D341Med (cell line): ENCODE measurements around the gene FIBP.
A peak's percentile ranks its signal among the peaks of the same experiment; 100 is the strongest.
"Not testable (repeated sequence)": the region's sequence is repeated elsewhere in the genome, so short reads cannot be mapped to it uniquely, and the experiment has no call there.

ENCODE experiments used
- DNase-seq: peaks from one replicate; pipeline ENCODE4 v3.0.0; 2012; ENCODE audit warnings: low spot score

FIBP gene

DNA sequence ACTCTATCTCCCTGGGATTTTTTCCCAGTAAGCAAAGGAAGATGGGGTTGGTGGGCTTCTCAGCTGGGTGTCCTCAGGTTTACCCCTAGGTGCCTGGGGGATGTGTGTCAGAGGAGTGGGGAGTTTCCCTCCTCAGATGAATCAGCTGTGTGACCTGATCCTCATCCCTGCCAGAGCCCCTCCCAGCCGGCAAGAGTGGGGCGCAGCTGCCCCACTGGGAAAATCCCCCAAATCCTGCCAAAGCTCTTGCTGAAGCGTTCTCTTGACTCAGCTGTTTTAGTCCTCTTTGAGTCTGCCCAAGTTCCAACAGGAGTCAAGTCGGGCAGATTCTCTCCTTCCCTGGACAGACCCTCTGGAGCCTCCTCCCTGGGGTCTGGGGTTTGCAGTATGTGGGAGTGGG lies 24.6 kb upstream of the FIBP start:
- no peak for DNase-seq

DNA sequence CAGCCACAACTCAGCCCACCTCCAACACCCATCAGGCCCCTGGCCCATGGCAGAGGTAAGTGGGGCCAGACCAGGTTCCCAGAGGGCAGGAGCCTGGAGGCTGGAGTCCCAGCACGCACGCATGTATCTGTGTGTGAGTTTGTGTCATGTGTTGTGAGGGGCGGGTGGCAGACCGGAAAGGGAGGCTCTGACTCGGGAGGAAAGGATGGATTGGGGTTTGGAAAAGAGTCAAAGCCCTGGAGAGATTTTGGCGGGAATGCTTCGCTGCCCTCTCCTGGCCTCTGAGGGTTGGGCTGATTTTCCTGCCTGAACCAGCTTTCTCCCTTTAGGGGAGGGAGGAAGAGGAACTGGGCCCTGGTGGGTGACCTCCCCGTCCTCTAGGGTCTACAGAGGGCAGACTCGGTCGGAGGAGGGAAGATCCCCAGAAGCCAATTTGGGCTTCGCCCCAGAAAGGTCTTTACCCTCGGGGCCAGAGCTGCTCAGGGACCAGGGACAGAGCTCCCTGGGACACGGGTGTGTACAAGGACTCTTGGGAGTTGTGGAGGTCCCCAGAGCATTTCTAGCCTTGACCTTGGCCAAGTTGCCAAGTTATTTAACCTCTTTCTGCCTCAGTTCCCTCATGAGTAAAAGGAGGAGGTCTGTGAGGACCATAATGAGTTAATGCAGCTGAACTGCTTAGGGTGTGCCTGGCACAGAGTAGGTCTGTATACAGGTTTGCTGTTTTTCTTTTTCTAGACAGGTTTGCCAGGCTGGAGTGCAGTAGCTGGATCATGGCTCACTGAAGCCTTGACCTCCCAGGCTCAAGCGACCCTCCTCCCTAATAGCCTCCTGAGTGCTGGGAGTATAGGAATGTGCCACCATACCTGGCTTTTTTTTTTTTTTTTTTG lies 23.7 kb upstream of the FIBP start:
- peak; percentile 71 for DNase-seq

DNA sequence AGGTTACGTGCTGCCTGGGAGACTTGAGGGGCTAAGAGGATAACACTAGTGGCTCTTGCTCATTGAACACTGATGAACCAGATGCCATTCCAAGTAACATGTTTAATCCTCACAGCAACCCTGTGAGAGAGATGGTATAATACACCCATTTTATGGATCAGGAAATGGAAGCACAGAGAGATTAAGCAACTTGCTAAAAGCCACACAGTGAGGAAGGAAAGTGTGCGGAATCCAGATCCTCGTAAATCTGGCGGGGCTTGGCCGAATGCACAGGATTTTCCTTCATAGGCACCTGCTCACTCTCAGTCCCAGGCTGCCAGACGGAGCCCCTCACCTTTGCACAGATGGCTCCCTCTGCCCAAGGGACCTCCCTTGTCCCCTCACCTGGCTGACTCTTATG lies 19.6 kb upstream of the FIBP start:
- DNase-seq: no peak

DNA sequence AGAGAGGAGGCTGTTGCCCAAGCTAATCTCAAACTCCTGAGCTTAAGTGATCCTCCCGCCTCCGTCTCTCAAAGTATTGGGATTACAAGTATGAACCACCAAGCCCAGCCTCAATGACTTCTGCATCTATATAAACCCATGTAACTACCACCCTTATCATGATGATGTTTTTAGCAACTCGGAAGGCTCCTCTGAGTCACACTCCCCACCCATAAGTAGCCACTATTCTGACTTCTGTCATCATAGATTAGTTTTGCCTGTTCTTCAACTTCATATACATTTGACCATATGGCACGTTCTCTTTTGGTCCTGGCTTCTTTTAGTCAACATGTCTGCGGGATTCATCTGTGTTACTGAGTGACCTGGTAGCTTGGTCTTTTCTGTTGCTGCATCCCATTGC lies 18.3 kb upstream of the FIBP start:
- no peak for DNase-seq

DNA sequence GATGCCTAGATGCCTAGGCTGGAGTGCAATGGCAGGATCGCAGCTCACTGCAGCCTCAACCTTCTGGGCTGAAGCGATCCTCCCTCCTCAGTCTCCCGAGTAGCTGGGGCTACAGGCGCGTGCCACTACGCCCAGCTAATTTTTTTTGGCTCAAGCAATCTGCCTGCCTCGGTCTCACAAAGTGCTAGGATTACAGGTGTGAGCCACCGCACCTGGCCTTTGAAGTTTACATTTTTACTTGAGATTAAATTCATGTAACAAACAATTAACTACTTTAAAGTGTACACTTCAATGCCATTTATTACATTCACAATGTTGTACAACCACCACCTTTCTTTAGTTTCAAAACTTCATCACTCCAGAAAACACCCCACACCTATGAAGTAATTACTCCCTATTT lies 15.4 kb upstream of the FIBP start:
- no peak for DNase-seq

DNA sequence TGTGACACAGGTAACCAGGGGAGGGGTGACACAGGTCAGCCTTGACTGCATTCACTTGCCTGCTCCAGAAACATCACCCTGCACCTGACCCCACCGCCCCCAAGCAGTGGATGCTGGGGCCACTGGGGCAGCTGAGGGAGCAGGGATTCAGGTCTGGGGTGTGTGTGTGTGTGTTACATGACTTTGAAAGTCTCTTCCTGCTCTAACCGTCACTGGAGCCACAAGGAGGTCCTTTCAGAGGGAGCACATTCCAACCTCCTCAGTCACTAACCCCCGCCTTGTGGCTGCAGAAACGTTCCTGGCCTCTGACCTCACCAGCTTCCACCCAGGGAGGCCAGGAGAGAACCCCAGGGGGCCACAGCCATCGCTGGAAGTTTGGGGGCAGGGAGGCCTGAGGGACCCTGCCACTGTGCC lies 14.8 kb upstream of the FIBP start:
- DNase-seq: no peak

DNA sequence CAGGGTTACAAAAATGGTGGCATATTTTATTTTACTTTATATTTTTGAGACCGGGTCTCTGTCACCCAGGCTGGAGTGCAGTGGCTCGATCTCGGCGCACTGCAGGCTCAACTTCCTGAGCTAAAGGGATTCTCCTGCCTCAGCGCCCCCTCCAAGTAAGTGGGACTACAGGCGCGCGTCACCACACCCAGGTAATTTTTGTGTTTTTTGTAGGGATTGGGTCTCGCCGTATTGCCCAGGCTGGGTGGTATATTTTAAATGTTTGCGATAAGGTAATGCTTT lies 12.6 kb upstream of the FIBP start:
- DNase-seq: no peak

DNA sequence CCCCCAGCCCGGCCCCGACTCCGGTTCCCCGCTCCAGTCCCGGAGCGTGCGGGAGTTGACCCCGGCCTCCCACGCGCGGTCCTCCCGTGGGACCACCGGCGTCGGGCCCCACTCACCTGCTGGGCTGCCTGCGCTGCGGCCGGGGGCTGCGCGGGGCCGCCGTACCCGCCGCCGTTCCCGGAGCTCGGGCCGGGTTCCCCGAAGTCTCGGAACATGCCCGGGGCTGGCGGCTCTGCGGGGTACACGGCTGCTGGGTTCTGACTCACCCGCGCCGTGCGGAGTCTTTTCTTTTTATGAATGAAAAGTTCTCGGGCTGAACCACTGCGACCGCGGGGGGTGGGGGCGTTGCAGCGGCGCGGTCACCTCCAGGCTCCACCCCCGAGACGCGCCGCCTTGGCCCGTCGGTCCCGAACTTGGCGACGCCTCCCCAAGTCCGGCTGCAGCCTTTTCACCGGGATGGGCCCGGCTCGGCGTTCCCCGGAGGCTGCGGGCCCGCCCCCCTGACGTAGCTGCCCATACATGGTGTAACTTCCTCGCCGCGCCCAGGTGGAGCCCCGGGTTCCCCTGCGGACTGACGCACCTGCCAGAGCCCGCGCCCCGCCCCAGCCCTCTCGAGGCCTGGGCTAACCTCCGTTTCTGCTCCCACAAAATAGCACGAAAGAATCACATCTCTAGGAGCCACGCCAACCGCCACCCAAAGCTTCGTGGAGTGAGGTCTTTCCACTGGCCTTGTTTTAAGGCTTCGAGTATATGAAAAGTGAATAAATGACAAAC lies 12.0 kb upstream of the FIBP start, which contains the start of gene FOSL1:
FOSL1 (minus strand) TSS at position 264 of the 774 bp plus-strand sequence; CDS start at position 215, 49 bp downstream.
- peak; percentile 71 for DNase-seq

DNA sequence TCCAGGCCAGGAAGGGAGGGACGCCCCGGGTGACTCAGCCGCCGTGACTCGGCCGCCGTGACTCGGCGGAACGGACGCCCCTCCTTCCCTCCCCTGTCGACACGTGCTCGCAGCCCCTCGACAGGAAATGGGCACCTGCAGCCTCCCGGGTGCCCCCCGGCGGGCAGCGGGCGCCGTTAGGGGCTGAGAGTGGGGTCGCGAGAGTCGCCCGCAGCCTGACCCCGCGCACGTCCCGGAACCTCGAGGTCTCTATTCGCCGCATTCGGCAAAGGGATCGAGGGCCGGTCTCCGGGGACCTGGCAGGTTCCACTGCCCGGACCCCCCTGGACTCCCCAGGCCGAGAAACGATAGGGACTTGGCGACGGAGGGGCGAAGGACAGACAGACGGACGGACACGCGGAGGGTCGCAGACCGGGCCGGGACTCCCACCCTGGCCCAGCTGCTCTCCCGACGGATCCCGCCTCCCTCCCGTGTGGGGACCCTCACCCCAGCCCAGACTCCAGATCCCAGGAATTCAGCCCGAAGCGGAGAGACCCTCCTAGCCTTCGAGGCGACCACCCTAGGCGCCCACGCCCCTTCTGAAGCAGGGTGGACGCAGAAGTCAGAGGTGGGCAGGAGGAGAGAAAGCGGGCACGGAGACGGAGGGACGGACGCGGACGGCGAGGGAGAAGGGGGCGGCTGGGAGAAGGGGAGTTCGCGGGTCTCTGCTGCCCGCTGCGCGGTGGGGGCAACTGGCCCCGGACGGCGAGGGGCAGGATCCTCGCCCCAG lies 11.3 kb upstream of the FIBP start:
- peak; percentile 57 for DNase-seq

DNA sequence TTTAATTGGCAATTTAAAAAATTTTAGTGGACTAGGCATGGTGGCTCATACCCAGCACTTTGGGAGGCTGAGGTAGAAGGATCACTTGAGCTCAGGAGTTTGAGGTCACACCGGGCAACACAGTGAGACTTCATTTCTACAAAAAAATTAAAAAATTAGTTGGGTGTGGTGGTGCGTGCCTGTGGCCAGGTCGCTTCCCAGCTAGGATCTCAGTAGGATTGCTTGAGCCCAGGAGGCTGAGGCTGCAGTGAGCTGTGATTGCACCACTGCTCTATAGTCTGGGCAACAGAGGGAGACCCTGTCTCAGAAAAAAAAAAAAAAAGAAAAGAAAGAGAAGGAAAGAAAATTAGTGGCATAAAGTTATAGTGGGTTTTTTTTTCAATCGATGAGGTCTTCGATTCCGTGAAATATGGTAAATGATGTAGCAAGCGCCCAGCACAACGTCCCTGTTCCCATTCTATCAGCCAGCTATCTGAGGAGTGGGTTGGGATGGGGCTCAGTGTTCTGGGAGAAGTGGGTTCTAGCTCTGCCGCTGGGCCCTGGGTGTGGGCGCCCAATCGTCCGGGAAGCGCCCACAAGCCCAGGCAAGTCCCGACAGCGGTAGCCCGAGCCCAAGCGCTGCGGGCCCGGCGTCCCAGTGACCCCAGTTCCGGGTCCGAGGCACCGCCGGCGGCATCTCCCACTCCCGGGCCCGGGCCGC lies 10.5 kb upstream of the FIBP start:
- DNase-seq: no peak

DNA sequence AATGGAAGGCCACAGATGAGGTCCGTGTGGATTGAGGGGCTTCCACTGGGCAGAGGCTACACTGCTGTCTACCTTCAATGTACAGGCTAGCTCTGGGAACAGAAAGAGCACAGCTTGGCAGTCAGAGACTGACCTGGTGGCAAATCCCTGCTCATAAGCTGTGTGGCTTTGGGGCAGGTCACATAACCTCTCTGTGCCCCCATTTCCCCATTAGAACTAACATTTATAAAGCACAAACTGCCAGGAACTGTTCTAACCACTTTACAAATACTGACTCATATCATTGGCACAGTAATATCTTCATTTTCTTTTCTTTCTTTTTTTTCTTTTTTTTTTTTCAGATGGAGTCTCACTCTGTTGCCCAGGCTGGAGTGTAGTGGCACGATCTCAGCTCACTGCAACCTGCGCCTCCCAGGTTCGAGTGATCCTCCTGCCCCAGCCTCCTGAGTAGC lies 8.8 kb upstream of the FIBP start:
- DNase-seq: no peak

DNA sequence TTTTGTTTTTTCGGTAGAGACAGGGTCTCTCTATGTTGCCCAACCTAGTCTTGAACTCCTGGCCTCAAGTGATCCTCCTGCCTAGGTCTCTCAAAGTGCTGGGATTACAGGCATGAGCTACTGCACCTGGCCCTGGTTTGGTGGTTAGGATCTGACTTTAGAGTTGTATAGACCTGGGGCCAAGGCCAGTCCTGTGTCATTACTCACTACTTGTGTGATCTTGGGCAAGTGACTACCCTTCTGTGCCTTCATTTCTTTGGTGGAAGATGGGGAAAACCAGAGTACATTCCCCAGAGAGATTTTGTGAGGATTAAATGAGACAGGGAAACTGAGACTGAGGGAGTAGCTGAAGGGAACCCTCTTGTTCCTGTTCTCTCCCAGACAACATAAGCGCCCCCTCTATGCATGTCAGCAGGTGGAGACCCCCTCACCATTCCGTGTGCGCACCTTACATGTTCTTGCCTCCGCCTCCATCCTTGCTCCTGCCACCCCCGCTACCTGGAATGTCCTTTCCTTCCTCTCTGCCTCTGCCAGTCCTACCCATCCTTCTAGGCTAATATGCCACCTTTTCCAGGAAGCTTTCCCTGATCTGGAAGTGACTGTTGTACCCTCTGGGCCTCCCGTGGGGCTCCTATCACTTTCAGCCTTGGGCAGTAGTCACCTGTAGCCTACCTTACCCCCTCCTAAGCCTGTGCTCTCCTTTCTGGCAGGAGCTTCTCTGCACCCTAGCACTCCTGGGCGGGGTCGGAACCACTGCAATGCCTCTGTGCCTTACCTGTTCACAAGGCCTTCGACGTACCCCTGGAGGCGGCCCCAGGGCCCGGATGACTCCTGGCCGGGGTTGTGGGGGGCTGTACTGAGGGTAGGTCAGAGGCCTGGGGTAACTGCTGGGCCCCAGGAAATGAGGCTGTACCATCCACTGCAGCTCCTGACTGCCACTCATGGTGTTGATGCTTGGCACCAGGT lies 8.0 kb upstream of the FIBP start:
- DNase-seq: no peak

DNA sequence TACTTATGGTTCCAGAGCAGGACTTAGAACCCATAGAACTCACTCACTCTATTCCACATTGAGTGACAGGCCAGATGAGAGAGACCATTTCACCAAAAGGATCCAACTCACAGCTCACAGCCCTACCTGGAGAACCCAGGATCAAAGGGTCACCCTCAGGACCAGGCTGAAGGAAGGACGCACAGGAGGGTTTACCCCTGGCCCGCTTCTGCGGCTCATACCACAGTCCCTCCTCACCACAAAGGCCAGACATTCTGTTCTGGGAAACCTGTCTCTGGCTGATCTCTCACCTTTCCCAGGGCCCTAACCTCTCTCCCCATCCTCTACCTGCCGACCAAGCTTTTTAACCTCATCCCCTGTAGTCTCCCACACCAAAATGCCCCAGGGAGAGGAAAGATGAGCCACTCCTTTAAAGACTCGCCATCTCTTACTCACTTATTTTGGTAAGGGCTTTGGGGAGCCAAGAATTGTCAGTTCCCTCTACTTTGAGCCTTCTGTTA lies 7.3 kb upstream of the FIBP start:
- DNase-seq: no peak

DNA sequence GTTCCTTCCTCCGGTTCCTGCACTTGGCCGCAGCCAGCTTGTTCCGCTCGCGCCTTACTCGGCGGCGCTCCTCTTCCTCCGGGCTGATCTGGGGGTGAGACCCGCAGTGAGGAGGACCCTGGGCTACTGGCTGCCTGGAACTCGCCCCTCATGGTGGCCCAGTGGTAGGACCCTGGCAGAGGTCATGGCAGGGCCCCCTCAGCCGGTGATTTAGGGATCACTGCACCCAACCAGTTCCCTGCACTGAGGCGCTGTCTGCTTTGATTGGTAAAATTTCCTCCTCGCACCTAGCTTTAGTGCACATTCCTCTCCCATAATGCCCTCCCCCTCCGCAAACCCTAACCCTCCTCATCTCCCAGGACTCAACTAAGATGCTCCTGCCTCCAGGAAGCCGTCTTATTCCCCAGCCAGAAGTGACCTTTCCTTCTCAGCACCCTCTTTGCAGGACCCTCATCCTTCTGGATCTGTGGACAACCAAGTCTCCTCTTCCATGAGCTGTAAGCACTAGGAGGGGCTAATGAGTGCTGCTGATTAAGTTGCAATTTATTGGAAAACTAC lies 5.8 kb upstream of the FIBP start:
- no peak for DNase-seq

DNA sequence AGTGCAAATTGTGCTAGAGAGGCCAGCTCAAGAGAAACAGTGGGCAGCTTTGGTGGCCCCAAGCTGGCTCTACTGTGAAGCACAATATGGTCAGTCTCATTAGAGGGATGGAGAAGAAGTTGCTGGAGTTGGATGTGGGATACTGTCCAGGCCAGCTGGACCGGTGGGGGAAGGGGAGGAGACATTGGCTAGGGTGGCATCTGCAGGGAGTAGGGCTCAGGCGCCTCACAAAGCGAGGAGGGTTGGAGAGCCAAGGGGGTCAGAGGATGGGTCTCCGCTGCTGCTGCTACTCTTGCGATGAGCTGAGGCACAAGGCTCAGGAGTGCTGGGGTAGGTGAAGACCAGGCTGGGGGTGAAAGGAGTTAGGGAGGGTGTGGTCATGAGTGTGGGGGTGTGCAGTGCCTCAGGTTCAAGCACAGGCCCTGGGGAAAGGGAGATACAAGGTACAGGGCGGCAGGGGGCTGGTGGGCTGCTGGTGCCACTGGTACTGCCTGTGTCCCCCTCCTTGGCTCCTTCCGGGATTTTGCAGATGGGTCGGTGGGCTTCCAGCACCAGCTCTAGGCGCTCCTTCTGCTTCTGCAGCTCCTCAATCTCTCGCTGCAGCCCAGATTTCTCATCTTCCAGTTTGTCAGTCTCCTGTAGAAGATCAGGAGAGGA lies 4.5 kb upstream of the FIBP start:
- no peak for DNase-seq

DNA sequence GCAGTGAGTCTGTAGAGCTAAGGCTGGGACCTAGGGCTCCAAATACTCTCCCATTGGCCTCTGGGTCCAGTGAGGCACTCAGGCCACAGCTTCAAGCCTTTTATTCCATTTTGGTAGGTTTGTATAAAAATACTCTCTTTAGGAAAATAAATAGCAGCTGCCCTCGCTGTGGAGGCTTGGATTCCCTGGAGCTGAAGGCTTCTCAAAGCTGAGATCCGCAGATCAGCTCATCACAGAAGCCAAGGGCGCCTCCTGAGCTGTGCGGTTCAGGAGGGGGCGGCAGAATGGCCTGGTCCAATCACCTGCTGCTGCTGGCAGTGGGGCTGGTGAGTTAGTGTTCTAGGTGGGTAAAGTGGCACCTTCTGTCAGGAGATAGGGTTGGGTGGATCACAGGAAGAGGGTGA lies 3.9 kb upstream of the FIBP start:
- not testable (repeated sequence) for DNase-seq

DNA sequence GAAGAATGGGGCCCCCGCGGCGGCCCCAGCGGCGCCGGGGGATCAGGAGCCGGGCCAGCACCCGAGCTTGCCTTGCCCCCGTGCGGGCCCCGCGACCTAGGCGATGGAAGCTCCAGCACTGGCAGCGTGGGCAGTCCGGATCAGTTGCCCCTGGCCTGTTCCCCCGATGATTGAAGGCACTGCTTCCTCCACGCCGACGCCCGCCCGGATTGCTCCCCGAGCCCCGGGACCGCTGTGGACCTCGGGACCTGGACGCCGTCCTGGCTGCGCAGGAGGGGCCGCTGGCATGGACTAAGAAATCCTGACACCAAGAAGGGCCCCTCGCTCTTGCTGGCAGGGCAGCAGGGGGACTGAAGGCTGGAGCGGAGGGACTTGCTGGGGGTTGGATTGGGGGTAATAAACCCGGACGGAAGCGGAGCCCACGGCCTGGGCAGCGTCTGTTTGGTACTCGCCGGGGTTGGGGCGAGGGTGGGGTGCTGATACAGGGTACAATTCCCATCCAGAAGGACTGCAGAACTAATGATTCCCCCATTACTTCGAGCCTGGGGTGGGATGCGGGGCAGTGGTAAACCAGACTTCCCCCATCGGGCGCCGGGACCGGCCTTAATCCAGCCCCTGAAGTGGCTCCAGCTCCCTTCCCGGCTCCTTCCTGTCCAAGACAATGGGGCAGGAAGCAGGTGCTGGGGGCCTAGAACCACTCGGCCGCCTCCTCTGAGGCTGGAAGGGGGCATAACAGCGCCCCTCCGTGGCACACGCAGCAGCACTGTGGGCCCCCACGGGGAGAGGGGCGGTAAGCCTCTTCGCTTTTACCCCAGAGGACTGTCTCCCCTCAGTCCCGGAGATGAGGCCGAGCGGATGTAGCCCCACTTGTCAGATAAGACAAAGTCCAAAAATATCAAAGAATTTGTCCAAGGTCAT lies 3.2 kb upstream of the FIBP start:
- DNase-seq: peak; percentile 55
